22Rv1 (cell line): ENCODE measurements around the gene IQCC.

Experiments
- CTCF ChIP-seq: fragments of 450-650 bp; IDR thresholded peaks from 2 replicates; pipeline ENCODE4 v1.5.1; 2017; ENCODE audit warnings: mild to moderate bottlenecking
- ZFX ChIP-seq: fragments of 450-650 bp; IDR thresholded peaks from 2 replicates; pipeline ENCODE4 v1.6.1; 2017; ENCODE audit warnings: antibody characterized with exemption, borderline replicate concordance

DNA sequence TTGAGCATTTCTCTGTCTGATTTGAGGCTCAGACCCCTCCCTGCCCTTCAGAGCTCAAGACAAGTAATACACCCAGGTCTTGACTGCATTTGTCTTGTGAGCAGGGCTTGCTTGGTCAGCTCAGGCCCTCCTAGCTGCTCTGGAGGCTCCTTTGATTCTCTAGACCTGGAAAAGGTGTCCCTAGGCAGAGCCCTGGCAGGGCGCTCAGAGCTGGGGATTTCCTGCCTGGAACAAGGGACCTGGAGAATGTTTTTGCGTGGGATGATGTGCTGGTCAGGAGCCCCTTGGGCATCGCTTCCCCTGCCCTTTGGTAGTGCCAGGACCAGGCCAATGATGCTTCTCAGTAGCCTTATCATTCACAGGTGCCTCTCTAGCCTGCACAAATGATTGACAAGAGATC lies 9.9 kb upstream of the IQCC start:
- TF ChIP-seq CTCF (no peak), ZFX (no peak)
